Stimulated activated naive CD8-positive, alpha-beta T cell treated with anti-CD3 and anti-CD28 coated beads, Interleukin-15, Interleukin-2, amounts not matched to agents 100 U/mL and 50 U/mL, for 24 hours (primary cell): ENCODE data around the gene ZNF792.
"Not testable (repeated sequence)": the region's sequence is repeated elsewhere in the genome, so short reads cannot be mapped to it uniquely, and the experiment has no call there.

Experiments used
- ATAC-seq: fragments of 150-1000 bp; cut with Tn5 transposase; one replicate; pipeline ENCODE4 v1.10.0; 2021
- DNase-seq: peaks from one replicate; pipeline ENCODE4 v3.0.0; 2021

Gene ZNF792

GRCh38 chr19:34998777-34999497 is 34.9 kb upstream of the ZNF792 start:
- DNase-seq (peak; percentile 44), ATAC-seq (no peak)

GRCh38 chr19:34998224-34998623 is 34.2 kb upstream of the ZNF792 start:
- not testable (repeated sequence) for ATAC-seq, DNase-seq

GRCh38 chr19:34997071-34997617 is 33.1 kb upstream of the ZNF792 start:
- ATAC-seq, result no peak
- peak; percentile 24 for DNase-seq

GRCh38 chr19:34995551-34995950 is 31.5 kb upstream of the ZNF792 start:
- DNase-seq, result no peak
- no peak for ATAC-seq

- DNase-seq, result no peak
Observed at GRCh38 chr19:34994643-34995541, 30.9 kb upstream of the ZNF792 start.

GRCh38 chr19:34994286-34994642 is 30.2 kb upstream of the ZNF792 start:
- no peak for ATAC-seq

More at GRCh38 chr19:34994643-34995541, 30.9 kb upstream of the ZNF792 start:
- ATAC-seq, result no peak

GRCh38 chr19:34992582-34992981 is 28.6 kb upstream of the ZNF792 start:
- not testable (repeated sequence) for DNase-seq, ATAC-seq

More at GRCh38 chr19:34994286-34994642, 30.2 kb upstream of the ZNF792 start:
- DNase-seq, result no peak

- DNase-seq (no peak), ATAC-seq (no peak)
Observed at GRCh38 chr19:34991542-34992333, 27.7 kb upstream of the ZNF792 start.

- DNase-seq (peak; percentile 70), ATAC-seq (peak; percentile 93)
Observed at GRCh38 chr19:34990578-34991192, 26.7 kb upstream of the ZNF792 start.

- DNase-seq (peak; percentile 26), ATAC-seq (peak; percentile 6)
Observed at GRCh38 chr19:34989298-34989697, 25.3 kb upstream of the ZNF792 start.

GRCh38 chr19:34988119-34988518 is 24.1 kb upstream of the ZNF792 start:
- no peak for ATAC-seq
- no peak for DNase-seq

- ATAC-seq (no peak), DNase-seq (peak; percentile 40)
Observed at GRCh38 chr19:34985249-34986022, 21.4 kb upstream of the ZNF792 start.

- no peak for DNase-seq
- no peak for ATAC-seq
Observed at GRCh38 chr19:34984287-34984686, 20.3 kb upstream of the ZNF792 start.

- no peak for DNase-seq
- ATAC-seq, result no peak
Observed at GRCh38 chr19:34983786-34984185, 19.8 kb upstream of the ZNF792 start.

GRCh38 chr19:34982275-34982674 is 18.2 kb upstream of the ZNF792 start:
- DNase-seq (no peak), ATAC-seq (no peak)

GRCh38 chr19:34979819-34980640 is 16.0 kb upstream of the ZNF792 start:
- no peak for ATAC-seq
- DNase-seq, result no peak

GRCh38 chr19:34976611-34977010 is 12.6 kb upstream of the ZNF792 start:
- ATAC-seq (no peak), DNase-seq (no peak)

- ATAC-seq (no peak), DNase-seq (no peak)
Observed at GRCh38 chr19:34975056-34975455, 11.0 kb upstream of the ZNF792 start.

GRCh38 chr19:34974646-34975045 is 10.6 kb upstream of the ZNF792 start:
- DNase-seq, result no peak
- ATAC-seq, result no peak

GRCh38 chr19:34972163-34972705 is 8.2 kb upstream of the ZNF792 start:
- ATAC-seq, result no peak

More at GRCh38 chr19:34972163-34972705, 8.2 kb upstream of the ZNF792 start:
- DNase-seq, result no peak
